Adipose tissue (tissue), 3 donors: Measurements from ENCODE around the gene TMEM94. TPM values are rescaled to one million over a fixed set of nuclear protein-coding genes. Genes with fewer than 3 reads are reported as not detected.

ENCODE experiments used
- H3K27ac ChIP-seq: one replicate; pipeline ENCODE4 v1.5.1; 2013; ENCODE audit warnings: low read depth, low read length
- WGBS, 3 donors: extraction: QIAGEN DNeasy Blood & Tissue Kit; methylation state at CpG; one replicate each; pipeline ENCODE4 v1.1.7; 2013; 5-methylcytosine and 5-hydroxymethylcytosine counted together
- polyA plus RNA-seq, 3 donors: library from polyadenylated mRNA; stranded (reverse); fragments of 200-250 nt; gene quantifications; one replicate each; pipeline ENCODE4 v1.2.3, GENCODE V29; 2013
- donor health status: healthy with polysubstance abuse.
- donor health status: Bipolar disorder and iron deficiency.
- donor health status: healthy.

Gene TMEM94
- polyA plus RNA-seq, 3 donors: 26.3 to 63.5 (median 47.1) TPM

DNA sequence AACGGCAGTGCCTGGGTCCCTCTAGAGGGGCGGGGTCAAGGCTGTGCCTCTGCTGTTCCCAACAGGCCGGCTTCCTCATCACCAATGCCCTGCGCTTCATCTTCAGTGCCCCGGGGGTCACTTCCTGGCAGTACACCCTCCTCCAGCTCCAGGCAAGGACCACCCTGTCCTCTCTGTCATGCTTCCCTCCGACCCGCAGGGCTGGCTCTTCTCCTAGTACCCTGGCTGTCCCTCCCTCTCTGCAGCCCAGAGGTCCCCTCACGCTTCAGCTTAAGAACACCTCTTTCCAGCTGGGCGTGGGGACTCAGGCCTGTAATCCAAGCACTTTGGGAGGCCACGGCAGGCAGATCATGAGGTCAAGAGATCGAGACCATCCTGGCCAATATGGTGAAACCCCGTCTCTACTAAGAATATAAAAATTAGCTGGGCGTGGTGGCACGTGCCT is 33.1 kb downstream of the TMEM94 start:
- no peak overlapping the region for H3K27ac ChIP-seq

GRCh38 chr17:75490173-75490743 is 33.8 kb downstream of the TMEM94 start:
- WGBS, 3 donors: 37 to 60% (median 56%) methylated on average over 14 of the region's 14 CpGs
- H3K27ac ChIP-seq: no peak overlapping the region

More for the DNA sequence above, 33.1 kb downstream of the TMEM94 start:
- 76 to 87% (median 81%) methylated on average over 14 of the region's 14 CpGs for WGBS, 3 donors

DNA sequence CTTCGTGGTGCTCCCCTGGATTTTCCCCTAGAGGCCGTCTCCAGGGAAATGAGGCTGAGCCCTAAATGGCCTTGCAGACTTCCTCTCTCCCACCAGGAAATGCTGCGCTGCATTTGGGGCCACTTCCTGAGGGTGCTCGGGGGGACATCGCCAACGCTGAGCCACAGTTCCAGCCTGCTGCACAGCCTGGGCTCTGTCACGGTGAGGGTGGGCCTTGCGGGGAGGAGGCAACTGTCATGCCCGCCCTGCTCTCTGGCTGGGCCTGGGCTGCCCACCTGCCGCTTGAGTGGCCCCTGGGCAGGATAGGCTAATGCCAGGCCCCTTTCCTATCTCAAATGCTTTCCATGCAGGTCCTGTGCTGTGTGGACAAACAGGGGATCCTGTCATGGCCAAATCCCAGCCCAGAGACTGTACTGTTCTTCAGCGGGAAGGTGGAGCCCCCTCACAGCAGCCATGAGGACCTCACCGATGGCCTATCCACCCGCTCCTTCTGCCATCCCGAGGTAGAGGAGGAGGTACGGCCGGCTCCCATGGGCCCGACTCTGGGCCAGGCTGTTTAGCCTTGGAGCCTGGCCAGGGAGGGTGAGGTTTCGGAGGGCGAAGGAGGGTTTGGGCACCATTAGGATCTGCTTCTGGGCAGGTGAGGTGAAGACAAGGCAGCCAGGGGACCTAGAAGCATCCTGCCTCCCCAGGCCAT is 34.7 kb downstream of the TMEM94 start:
- 70 to 88% (median 73%) methylated on average over 19 of the region's 19 CpGs for WGBS, 3 donors
- no peak overlapping the region for H3K27ac ChIP-seq

DNA sequence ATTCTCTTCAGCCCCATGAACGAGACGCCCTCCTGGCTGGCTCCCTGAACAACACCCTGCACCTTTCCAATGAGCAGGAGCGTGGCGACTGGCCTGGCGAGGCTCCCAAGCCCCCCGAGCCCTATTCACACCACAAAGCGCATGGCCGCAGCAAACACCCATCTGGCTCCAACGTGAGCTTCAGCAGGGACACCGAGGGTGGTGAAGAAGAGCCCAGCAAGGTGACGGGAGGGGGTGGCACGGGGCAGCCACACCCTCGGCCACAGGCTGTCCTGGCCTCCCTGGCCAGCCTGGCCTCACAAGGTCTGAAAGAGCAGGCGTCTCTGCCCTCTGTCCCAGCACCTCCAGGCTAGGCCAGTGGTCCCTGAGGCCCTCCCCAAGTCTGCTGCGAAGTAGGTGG is 35.2 kb downstream of the TMEM94 start:
- WGBS, 3 donors: 91 to 93% (median 93%) methylated on average over 15 of the region's 15 CpGs

GRCh38 chr17:75492555-75493168 is 36.2 kb downstream of the TMEM94 start:
- H3K27ac ChIP-seq: no peak overlapping the region
- 87 to 92% (median 92%) methylated on average over 23 of the region's 23 CpGs for WGBS, 3 donors

More for the DNA sequence above, 35.2 kb downstream of the TMEM94 start:
- no peak overlapping the region for H3K27ac ChIP-seq

DNA sequence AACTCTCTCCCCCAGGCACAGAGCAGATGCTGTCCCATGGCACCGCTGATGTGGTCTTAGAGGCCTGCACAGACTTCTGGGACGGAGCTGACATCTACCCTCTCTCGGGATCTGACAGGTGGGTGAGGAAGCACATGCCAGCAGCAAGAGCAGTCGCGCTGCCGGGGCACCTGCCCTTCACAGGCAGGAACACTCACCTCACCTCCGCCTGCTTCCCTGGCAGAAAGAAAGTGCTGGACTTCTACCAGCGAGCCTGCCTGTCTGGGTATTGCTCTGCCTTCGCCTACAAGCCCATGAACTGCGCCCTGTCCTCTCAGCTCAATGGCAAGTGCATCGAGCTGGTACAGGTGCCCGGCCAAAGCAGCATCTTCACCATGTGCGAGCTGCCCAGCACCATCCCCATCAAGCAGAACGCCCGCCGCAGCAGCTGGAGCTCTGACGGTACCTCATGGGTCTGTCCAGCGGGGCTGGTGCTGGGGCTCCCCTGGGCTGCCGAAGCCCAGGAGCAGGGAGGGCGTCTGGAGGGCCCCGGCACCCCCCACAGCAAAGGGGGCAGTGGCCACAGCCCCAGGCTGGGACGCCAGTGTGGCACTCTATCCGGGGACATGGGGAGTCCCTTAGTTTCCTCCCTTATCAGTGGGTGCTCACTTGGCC is 37.2 kb downstream of the TMEM94 start:
- 95 to 96% (median 96%) methylated on average over 23 of the region's 23 CpGs for WGBS, 3 donors
- H3K27ac ChIP-seq: no peak overlapping the region

DNA sequence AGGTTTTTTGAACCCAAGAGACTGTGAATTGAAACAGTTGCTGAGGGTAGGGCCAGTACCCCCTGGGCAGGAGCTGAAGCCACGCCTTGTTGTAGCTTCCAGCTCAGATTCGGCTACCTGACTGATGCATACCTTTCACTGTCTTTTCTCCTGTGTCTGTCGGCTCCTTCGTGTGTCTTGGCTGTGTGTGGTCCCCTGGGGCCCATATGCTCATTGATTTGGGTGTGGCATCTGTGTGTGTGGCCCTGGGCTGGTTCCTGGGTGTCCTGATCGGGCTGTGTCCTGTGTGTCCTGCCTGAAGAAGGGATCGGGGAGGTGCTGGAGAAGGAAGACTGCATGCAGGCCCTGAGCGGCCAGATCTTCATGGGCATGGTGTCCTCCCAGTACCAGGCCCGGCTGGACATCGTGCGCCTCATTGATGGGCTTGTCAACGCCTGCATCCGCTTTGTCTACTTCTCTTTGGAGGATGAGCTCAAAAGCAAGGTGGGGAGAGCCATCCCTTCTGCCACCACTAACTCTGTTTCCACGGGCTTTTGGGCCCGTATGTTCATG is 38.0 kb downstream of the TMEM94 start:
- no peak overlapping the region for H3K27ac ChIP-seq
- 89 to 90% (median 90%) methylated on average over 14 of the region's 14 CpGs for WGBS, 3 donors

- no peak overlapping the region for H3K27ac ChIP-seq
- WGBS, 3 donors: 89 to 96% (median 96%) methylated on average over 11 of the region's 11 CpGs
These were observed 39.6 kb downstream of the TMEM94 start for GRCh38 chr17:75496005-75496404.

DNA sequence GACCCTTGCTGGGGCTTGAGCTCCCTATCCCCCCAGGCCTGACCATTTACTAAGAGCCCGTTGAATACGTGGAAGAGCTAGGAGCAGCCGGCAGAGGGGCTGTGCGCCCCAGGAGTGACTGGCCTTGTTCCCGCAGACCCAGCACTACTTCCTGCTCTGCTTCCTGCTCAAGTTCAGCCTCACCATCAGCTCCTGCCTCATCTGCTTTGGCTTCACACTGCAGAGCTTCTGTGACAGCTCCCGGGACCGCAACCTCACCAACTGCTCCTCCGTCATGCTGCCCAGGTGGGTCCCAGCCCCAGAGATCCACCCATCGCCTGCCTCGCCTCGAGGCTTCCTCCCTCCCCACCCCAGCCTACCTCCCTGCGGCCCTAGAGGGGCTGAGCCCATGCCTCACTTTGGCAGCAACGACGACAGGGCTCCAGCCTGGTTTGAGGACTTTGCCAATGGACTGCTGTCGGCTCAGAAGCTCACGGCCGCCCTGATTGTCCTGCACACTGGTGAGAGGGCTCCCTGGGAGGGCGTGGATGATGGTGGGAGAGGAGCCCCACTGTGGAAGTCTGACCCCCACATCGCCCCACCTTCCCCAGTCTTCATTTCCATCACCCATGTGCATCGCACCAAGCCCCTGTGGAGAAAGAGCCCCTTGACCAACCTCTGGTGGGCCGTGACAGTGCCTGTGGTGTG is 41.7 kb downstream of the TMEM94 start:
- WGBS, 3 donors: 58 to 78% (median 65%) methylated on average over 20 to 21 of the region's 21 CpGs
- H3K27ac ChIP-seq: no peak overlapping the region

DNA sequence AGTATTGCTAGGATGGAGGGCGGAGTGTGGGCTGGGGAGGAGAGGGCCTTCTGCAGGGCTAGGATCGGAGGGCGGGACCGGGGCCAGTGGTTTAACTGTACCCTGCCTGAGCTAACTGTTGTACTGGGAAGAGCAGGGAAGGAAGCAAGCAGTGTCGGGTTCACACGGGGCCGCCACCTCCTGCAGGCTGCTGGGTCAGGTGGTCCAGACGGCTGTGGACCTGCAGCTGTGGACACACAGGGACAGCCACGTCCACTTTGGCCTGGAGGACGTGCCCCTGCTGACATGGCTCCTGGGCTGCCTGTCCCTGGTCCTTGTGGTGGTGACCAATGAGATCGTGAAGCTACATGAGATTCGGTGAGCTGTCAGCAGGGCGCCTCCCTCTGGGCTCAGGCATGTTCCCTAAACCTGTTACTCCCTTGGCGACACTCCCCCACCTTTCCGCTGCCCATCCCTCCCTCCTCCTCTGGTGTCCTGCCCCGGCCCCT is 42.3 kb downstream of the TMEM94 start:
- no peak overlapping the region for H3K27ac ChIP-seq
- 47 to 65% (median 48%) methylated on average over 16 of the region's 16 CpGs for WGBS, 3 donors

GRCh38 chr17:75499313-75500022 is 43.0 kb downstream of the TMEM94 start:
- WGBS, 3 donors: 39 to 50% (median 46%) methylated on average over 16 of the region's 16 CpGs
- no peak overlapping the region for H3K27ac ChIP-seq

GRCh38 chr17:75500419-75501216 is 44.2 kb downstream of the TMEM94 start:
- H3K27ac ChIP-seq: no peak overlapping the region
- 89 to 92% (median 90%) methylated on average over 15 to 17 of the region's 17 CpGs for WGBS, 3 donors

- WGBS, 3 donors: 69 to 82% (median 74%) methylated on average over 21 of the region's 21 CpGs
- H3K27ac ChIP-seq: no peak overlapping the region
These were observed 45.1 kb downstream of the TMEM94 start for GRCh38 chr17:75501378-75502071.

GRCh38 chr17:75502072-75502720 is 45.8 kb downstream of the TMEM94 start:
- 89 to 93% (median 89%) methylated on average over 28 to 40 of the region's 40 CpGs for WGBS, 3 donors
- no peak overlapping the region for H3K27ac ChIP-seq

DNA sequence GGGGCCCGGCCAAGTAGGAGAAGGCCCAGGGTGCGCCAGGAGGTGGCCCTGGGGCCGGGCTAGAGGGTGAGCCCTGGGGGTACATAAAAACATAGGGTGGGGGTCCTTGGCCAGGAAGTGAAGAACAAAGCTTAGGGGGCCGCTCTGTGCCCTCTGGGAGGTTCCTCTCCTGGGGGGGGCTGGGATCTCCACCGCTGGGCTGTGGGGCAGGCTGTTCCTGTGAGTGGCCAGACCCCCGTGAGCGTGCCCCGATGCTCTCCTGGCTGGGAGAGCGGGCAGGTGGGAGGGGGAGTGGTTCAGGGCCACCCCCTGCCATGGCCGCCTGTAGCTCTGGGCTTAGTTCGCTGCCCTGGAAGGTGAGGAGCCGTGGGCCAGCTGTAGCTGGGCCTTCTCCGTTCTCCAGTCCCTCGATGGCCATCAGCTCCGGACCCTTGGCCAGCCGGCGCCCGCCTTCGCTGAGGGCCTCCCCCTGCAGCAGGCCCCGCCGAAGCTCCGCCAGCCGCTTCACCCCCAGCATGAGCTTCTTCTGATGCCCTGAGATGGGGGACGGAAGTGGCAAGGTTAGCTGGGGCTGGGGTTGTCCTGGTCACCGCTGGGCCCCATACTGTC is 46.4 kb downstream of the TMEM94 start:
- H3K27ac ChIP-seq: no peak overlapping the region
- 91 to 94% (median 91%) methylated on average over 14 to 25 of the region's 25 CpGs for WGBS, 3 donors
